BE2C (cell line): ENCODE data around the gene GON7. TPM values are rescaled to one million over a fixed set of nuclear protein-coding genes. Genes with fewer than 3 reads are reported as not detected.

Source experiments
- DNase-seq: peaks from one replicate; pipeline ENCODE4 v3.0.0-alpha.2; 2020
- H3K27me3 ChIP-seq: fragments of 250-450 bp; sonication (Bioruptor Pico); 2 replicates; pipeline ENCODE4 v1.5.1; 2020; ENCODE audit warnings: mild to moderate bottlenecking
- H3K36me3 ChIP-seq: fragments of 250-450 bp; sonication (Bioruptor Pico); 2 replicates; pipeline ENCODE4 v1.5.1; 2020; ENCODE audit warnings: mild to moderate bottlenecking
- H3K4me1 ChIP-seq: fragments of 250-450 bp; sonication (Bioruptor Pico); 2 replicates; pipeline ENCODE4 v1.5.1; 2020
- H3K4me3 ChIP-seq: 2 replicates; pipeline ENCODE4 v1.5.1; 2011; ENCODE audit warnings: low read depth, low read length
- H3K9me3 ChIP-seq: fragments of 250-450 bp; sonication (Bioruptor Pico); 2 replicates; pipeline ENCODE4 v1.5.1; 2020
- CTCF ChIP-seq: IDR thresholded peaks from 2 replicates; pipeline ENCODE4 v1.5.1; 2012; ENCODE audit warnings: mild to moderate bottlenecking, low read depth, low read length
- polyA plus RNA-seq: library from polyadenylated mRNA; unstranded; fragments of >200 nt; gene quantifications from one replicate; pipeline ENCODE4 v1.2.1, GENCODE V29; 2012; ENCODE audit warnings: low read depth, missing spikeins; ENCODE audit not compliant: insufficient read length, insufficient read depth

GON7 gene
- 24.0 TPM for polyA plus RNA-seq

- H3K27me3 ChIP-seq = no peaks in the 10 kb centered on the region
- H3K36me3 ChIP-seq = peaks cover 10% of the 10 kb centered on the region
- no peaks in the 10 kb centered on the region for H3K9me3 ChIP-seq
- peak within 1 kb of the TSS; percentile 66 for H3K4me3 ChIP-seq
- peak; percentile 98 for DNase-seq
- peak; percentile 44; the same call in 1 of the 2 replicates for TF ChIP-seq CTCF
- H3K4me1 ChIP-seq = no peaks in the 10 kb centered on the region
Measured at GRCh38 chr14:93206793-93207467, at the start of gene GON7, which contains the start of gene UBR7. Gene GON7, minus strand, starts transcription at chr14:93207065. Its CDS starts 28 bp downstream, at chr14:93207037. Gene UBR7, plus strand, starts transcription at chr14:93207256. Its CDS starts 36 bp downstream, at chr14:93207292.

GRCh38 chr14:93249128-93249831, 42.4 kb upstream of the GON7 start:
- no peaks in the 10 kb centered on the region for H3K27me3 ChIP-seq
- peaks cover 52% of the 10 kb centered on the region for H3K36me3 ChIP-seq
- TF ChIP-seq CTCF = no peak
- no peak for DNase-seq
- H3K4me1 ChIP-seq = no peaks in the 10 kb centered on the region
- no peak overlapping the region for H3K4me3 ChIP-seq
- no peaks in the 10 kb centered on the region for H3K9me3 ChIP-seq

GRCh38 chr14:93246534-93246933, 39.7 kb upstream of the GON7 start:
- H3K4me1 ChIP-seq = no peaks in the 10 kb centered on the region
- no peak for TF ChIP-seq CTCF
- no peaks in the 10 kb centered on the region for H3K9me3 ChIP-seq
- DNase-seq = no peak
- no peaks in the 10 kb centered on the region for H3K27me3 ChIP-seq
- H3K36me3 ChIP-seq = peaks cover 56% of the 10 kb centered on the region
- H3K4me3 ChIP-seq = no peak overlapping the region

GRCh38 chr14:93245764-93246420, 39.0 kb upstream of the GON7 start:
- Histone ChIP-seq H3K9me3 (no peaks in the 10 kb centered on the region), H3K4me1 (no peaks in the 10 kb centered on the region), H3K27me3 (no peaks in the 10 kb centered on the region), H3K4me3 (no peak overlapping the region), H3K36me3 (peaks cover 49% of the 10 kb centered on the region)
- TF ChIP-seq CTCF = no peak
- DNase-seq = no peak

- H3K27me3 ChIP-seq = no peaks in the 10 kb centered on the region
- no peak for DNase-seq
- H3K4me3 ChIP-seq = no peak overlapping the region
- H3K36me3 ChIP-seq = peaks cover 22% of the 10 kb centered on the region
- TF ChIP-seq CTCF = no peak
- no peaks in the 10 kb centered on the region for H3K4me1 ChIP-seq
- H3K9me3 ChIP-seq = no peaks in the 10 kb centered on the region
Measured at GRCh38 chr14:93240678-93241000, 33.8 kb upstream of the GON7 start.
